ENCODE data around the gene FGGY.
"Not testable (repeated sequence)": the region's sequence is repeated elsewhere in the genome, so short reads cannot be mapped to it uniquely, and the experiment has no call there.

- TF ChIP-seq CTCF (IDR thresholded peaks at IDR 0.05; ENCODE audit: low read depth, low read length, missing input control); MAX (IDR thresholded peaks at IDR 0.05); GABPA (IDR thresholded peaks at IDR 0.05 in 1 of 2, conservative IDR thresholded peaks at IDR 0.05 in 1 of 2); JUND (IDR thresholded peaks at IDR 0.05); RAD21 (IDR thresholded peaks at IDR 0.05); ZBTB33 (IDR thresholded peaks at IDR 0.05); ATF3 (IDR thresholded peaks at IDR 0.05); YY1 (IDR thresholded peaks at IDR 0.05): not testable (repeated sequence)
Measured at GRCh38 chr1:59558580-59558979, 261.7 kb downstream of the FGGY start.

All from liver (tissue), 3 donors.